HG03139 (cell line): ENCODE results near the gene NLRP6.

ENCODE experiments used
- ATAC-seq: cut with Tn5 transposase; IDR thresholded peaks from one replicate; pipeline ENCODE4 v1.9.1; 2021; ENCODE audit not compliant: unreplicated experiment

NLRP6 gene

GRCh38 chr11:255816-256215 is 22.4 kb upstream of the NLRP6 start:
- ATAC-seq, result no peak

DNA sequence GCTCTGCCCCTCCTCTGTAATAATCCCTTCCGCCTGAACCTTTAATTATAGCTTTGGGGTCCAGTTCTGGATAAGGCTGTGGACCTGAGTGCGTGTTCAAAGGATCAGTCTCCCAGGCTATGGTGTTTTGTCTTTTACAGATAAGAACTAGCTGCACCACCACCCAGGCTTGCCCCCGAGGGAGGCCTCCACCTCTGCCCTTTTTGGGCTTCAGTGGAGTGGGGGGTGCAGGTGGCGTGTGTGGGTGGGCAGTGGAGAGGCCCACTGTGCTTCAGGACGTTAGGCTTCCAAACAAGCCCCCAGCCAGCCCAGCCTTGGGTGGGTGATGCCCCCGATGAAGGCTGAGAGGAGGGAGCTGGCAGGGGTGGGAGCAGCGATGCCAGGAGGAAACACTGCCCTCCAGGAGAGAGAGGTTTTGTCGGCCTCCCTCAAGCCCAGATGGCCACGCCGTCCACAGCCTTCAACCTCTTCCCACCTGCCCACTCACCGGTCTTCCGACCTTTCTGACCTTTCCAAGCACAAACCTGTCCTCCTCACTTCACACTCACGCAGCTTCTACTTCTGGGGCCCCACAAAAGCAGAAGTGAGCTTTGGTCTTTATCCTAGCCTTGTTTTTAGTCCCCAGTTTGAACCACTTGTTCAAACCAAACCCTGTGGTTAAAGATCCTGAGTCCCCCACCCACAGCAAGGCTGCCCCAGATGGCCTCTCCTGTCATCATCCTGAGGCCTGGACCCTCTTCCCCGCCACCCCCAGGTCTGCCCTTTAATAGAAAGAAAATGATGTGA is 21.1 kb upstream of the NLRP6 start:
- no peak for ATAC-seq

DNA sequence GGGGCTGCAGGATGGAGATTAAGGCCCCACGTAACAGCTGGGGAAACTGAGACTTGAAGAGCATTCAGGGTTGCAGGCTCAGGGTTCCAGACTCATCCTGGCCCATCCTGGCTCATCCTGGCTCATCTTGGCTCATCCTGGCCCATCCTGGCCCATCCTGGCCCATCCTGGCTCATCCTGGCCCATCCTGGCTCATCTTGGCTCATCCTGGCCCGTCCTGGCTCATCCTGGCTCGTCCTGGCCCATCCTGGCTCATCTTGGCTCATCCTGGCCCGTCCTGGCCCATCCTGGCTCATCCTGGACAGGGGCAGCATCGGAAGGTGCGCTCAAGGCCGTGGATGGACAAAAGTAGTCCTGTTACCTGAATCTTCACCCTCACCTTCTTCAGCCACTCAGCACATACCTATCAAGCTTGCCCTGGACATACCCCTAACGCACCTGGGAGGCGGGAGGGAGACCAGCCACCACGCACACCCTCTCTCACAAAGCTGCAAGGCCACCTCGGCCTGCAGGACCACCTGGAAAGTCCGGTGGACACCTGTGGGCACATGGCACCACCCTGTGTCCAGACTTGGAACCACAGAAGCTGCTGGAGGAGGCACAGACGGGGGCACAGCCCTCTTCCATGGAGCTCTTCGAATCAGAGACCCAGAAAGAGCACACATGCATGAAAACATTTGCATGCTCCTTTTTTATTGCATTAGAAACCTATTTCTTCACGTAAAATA is 20.3 kb upstream of the NLRP6 start:
- no peak for ATAC-seq

- ATAC-seq, result no peak
These were observed 18.8 kb upstream of the NLRP6 start for GRCh38 chr11:259413-259812.

- ATAC-seq, result no peak
These were observed 16.6 kb upstream of the NLRP6 start for GRCh38 chr11:261624-262023.

GRCh38 chr11:266676-267439 is 11.3 kb upstream of the NLRP6 start:
- no peak for ATAC-seq

GRCh38 chr11:267491-267994 is 10.7 kb upstream of the NLRP6 start:
- ATAC-seq, result no peak

DNA sequence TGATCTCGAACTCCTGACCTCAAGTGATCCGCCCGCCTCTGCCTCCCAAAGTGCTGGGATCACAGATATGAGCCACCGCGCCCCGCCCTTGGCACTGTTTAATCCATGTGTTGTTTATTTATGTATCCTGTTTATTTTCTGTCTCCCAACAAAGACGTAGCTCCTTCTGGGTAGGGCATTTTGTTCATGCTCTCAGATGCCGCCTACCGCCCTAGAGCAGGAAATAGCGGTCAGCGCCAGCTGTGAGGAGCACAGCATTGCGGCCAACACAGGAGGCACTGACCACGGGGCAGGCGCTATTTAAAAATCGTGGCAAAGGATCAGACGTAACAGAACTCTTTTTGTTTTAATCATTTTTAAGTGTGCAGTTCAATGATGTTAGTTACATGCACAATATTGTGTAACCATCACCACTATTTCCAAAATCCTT is 9.5 kb upstream of the NLRP6 start:
- ATAC-seq, result peak; percentile 44

DNA sequence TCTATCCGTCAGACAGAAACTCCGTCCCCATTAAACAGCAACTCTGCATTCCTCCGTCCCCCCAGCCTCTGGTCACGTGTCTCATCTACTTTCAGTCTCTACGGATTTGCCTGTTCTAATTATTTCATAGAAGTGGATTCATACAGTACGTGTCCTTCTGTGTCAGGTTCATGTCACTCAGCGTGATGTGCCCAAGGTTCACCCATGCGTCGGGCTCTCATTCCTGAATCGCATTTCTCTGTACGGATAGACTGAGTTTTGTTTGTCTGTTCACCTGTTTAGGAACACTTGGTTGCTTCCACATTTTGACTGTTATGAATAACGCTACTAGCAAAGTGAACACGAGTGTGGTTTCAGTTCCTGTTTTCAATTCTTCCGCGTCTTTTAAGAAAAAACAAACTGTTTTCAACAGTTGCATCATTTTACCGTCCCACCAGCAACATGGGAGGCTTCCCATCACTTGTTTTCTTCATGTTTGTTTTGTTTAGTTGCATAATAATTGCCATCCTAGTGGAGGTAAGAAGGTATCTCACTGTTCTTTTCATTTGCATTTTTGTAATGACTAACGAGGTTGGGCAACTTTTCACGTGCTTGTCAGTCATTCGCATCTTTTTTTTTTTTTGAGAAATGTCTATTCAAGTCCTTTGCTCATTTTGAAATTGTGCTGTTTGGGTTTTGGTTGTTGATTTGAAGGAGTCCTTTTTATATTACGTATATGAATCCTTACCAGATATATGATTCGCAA is 8.9 kb upstream of the NLRP6 start:
- peak; percentile 58 for ATAC-seq

- no peak for ATAC-seq
These were observed 7.5 kb upstream of the NLRP6 start for GRCh38 chr11:270451-271318.

DNA sequence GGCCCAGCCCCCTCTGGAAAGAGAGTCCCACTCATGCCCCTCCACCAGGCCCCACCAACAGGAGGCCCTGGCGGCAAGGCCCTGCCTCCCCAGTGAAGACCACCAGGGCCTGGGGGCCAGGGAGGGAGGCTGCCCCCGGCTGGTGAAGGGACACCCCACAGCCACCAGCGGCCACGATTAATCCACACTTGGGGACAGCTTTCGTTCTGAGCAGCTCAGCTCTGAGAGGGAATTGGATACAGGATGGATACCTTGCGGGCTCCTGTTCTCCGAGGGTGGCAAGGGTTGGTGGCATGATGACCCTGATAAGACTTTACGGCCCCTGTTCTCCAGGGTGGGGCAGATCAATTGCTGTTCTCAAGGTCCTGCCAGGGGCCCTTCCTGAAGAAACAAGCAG is 6.9 kb upstream of the NLRP6 start:
- no peak for ATAC-seq

GRCh38 chr11:272195-272930 is 5.8 kb upstream of the NLRP6 start:
- ATAC-seq, result no peak

- no peak for ATAC-seq
These were observed 5.3 kb upstream of the NLRP6 start for GRCh38 chr11:272931-273198.

GRCh38 chr11:276219-276618 is 2.0 kb upstream of the NLRP6 start:
- ATAC-seq, result no peak

GRCh38 chr11:279040-279965 is 1.1 kb downstream of the NLRP6 start:
- no peak for ATAC-seq

- ATAC-seq, result no peak
These were observed 1.9 kb downstream of the NLRP6 start for GRCh38 chr11:279966-280705.

DNA sequence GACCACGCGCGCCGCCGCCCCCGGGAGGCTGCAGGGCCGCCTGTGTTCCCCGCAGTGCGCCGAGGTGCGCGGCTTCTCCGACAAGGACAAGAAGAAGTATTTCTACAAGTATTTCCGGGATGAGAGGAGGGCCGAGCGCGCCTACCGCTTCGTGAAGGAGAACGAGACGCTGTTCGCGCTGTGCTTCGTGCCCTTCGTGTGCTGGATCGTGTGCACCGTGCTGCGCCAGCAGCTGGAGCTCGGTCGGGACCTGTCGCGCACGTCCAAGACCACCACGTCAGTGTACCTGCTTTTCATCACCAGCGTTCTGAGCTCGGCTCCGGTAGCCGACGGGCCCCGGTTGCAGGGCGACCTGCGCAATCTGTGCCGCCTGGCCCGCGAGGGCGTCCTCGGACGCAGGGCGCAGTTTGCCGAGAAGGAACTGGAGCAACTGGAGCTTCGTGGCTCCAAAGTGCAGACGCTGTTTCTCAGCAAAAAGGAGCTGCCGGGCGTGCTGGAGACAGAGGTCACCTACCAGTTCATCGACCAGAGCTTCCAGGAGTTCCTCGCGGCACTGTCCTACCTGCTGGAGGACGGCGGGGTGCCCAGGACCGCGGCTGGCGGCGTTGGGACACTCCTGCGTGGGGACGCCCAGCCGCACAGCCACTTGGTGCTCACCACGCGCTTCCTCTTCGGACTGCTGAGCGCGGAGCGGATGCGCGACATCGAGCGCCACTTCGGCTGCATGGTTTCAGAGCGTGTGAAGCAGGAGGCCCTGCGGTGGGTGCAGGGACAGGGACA is 2.7 kb downstream of the NLRP6 start:
- no peak for ATAC-seq
